ENCODE measurements around the gene ABHD17A. TPM values are rescaled to one million over a fixed set of nuclear protein-coding genes. Genes with fewer than 3 reads are reported as not detected.

Gene ABHD17A
- polyA plus RNA-seq, 1 of the 3 experiments (the other 2 are of a cell fraction), result 61.1 TPM

DNA sequence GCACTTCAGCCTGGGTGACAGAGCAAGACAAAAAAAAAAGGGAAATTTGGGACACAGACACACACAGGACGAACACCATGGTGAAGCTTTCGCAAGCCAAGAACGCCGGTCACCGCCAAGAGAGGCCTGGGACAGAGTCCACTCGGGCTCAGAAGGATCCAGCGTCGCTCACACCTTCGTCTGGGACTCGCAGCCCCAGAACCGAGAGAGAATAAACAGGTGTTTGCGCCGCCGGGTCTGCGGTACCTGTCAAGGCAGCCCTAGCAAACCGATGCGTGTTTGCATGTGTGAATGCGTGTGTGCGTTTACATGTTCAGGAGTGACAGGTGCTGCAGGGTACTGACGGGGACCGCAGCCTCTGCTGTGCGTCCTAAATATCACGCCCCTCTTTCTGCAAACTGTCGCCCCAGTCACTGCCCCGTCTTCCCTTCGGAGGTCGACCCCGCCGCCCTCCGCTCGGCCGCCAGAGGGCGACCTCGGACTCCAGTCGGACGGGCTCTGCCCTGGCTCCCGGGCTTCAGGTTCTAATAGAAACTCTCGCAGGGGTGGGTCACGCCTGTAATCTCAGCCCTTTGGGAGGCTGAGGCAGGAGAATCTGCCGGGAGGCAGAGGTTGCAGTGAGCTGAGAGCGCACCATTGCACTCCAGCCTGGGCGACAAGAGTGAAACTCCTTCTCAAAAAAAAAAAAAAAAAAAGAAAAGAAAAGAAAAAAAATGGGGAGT, 43.9 kb upstream of the ABHD17A start (continued):
- TF ChIP-seq IRF3 (IDR thresholded peaks at IDR 0.05; ENCODE audit: low read depth, low read length) (no peak), FOSL2 (IDR thresholded peaks at IDR 0.05; ENCODE audit: borderline replicate concordance, low read depth) (no peak), EP300 (IDR thresholded peaks at IDR 0.05; ENCODE audit: borderline replicate concordance in 1 of 2, low read depth in 1 of 2, low read length in 1 of 2) (no peak)

DNA sequence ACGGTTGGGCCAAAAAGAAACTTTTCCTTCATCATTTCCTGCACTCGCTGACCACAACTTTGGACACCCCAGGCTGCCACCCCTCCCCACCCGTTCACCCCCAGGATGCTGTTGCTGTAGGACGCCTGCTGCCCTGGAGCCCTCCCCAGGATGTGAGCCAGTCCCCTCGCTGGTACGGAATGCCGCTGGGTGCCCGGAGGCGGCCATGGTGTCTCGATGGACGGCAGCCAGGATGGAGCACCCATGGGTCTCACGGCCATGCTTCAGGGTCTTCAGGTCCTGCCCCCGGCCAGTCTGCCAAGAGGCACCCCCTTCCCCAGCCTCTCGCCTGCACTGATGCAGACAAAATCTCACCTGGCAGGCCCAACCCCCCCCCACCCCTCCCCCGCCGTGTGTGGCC, 40.2 kb upstream of the ABHD17A start:
- WGBS (ENCODE audit: low lambda C conversion rate), result 90% methylated on average over 4 of the region's 16 CpGs
- Histone ChIP-seq H4K20me1 (ENCODE audit: insufficient read depth) (no peaks in the 10 kb centered on the region), H3K79me2 (ENCODE audit: insufficient read depth) (no peaks in the 10 kb centered on the region), H3F3A (replicated peaks; ENCODE audit: insufficient read depth) (no peaks in the 10 kb centered on the region), H3K36me3 (replicated peaks in 1 of 2; ENCODE audit: control insufficient read depth in 1 of 2, insufficient read depth in 2 of 2, low read length in 1 of 2) (peaks cover 0 to 21% of the 10 kb centered on the region in 2 experiments), H3K27me3 (ENCODE audit: insufficient read depth) (no peaks in the 10 kb centered on the region), H3K4me1 (ENCODE audit: control insufficient read depth in 1 of 2, insufficient read depth in 2 of 2, low read depth in 1 of 2, low read length in 1 of 2) (peaks cover 6 to 8% of the 10 kb centered on the region in 2 experiments; a peak in 2 of 4 replicates), H3K9me3 (no peaks in the 10 kb centered on the region), H3K9ac (no peak overlapping the region), H3K9me2 (no peaks in the 10 kb centered on the region), H3K27ac (ENCODE audit: low read depth in 2 of 2, low read length in 1 of 2) (no peak overlapping the region), H3K4me2 (no peak overlapping the region), H2AFZ (ENCODE audit: low read depth) (no peak overlapping the region), H3K4me3 (ENCODE audit: low read depth in 2 of 2, low read length in 1 of 2) (no peak overlapping the region)
- CTCF ChIA-PET, result no interaction called here
- DNase-seq, result no peak
- POLR2A ChIA-PET, result no interaction called here
- no peak for TF ChIP-seq EP300 (IDR thresholded peaks at IDR 0.05; ENCODE audit: borderline replicate concordance in 1 of 2, low read depth in 1 of 2, low read length in 1 of 2)
- no peak for TF ChIP-seq RAD21 (IDR thresholded peaks at IDR 0.05; ENCODE audit: low read length)
- TF ChIP-seq REST (IDR thresholded peaks at IDR 0.05; ENCODE audit: low read depth, low read length), result no peak
- no peak for TF ChIP-seq FOXJ3 (CRISPR knock-in tag; IDR thresholded peaks at IDR 0.05)
- no peak for TF ChIP-seq NRF1 (IDR thresholded peaks at IDR 0.05; ENCODE audit: low read depth, low read length)
- TF ChIP-seq FOXM1 (IDR thresholded peaks at IDR 0.05; ENCODE audit: low read depth), result no peak
- TF ChIP-seq SMC3 (IDR thresholded peaks at IDR 0.05; ENCODE audit: low read depth, low read length), result no peak
- no peak for TF ChIP-seq JUND (IDR thresholded peaks at IDR 0.05)
- TF ChIP-seq FOSL2 (IDR thresholded peaks at IDR 0.05; ENCODE audit: borderline replicate concordance, low read depth), result no peak
- no peak for TF ChIP-seq RXRA (IDR thresholded peaks at IDR 0.05; ENCODE audit: borderline replicate concordance, low read depth)
- TF ChIP-seq, protein P1, sequence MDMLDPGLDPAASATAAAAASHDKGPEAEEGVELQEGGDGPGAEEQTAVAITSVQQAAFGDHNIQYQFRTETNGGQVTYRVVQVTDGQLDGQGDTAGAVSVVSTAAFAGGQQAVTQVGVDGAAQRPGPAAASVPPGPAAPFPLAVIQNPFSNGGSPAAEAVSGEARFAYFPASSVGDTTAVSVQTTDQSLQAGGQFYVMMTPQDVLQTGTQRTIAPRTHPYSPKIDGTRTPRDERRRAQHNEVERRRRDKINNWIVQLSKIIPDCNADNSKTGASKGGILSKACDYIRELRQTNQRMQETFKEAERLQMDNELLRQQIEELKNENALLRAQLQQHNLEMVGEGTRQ (IDR thresholded peaks at IDR 0.05; ENCODE audit: borderline replicate concordance, low read depth, low read length), result no peak
- TF ChIP-seq TAF1 (IDR thresholded peaks at IDR 0.05; ENCODE audit: borderline replicate concordance, low read depth, low read length), result no peak
- TF ChIP-seq GATA2 (CRISPR knock-in tag; IDR thresholded peaks at IDR 0.05), result no peak
- no peak for TF ChIP-seq POLR2AphosphoS5 (IDR thresholded peaks at IDR 0.05; ENCODE audit: low read depth, low read length)
- TF ChIP-seq IRF3 (IDR thresholded peaks at IDR 0.05; ENCODE audit: low read depth, low read length), result no peak
